WTC11 (cell line): ENCODE data around the gene MNAT1. TPM values are rescaled to one million over a fixed set of nuclear protein-coding genes. Genes with fewer than 3 reads are reported as not detected.

Experiments
- ATAC-seq: fragments of 200-7000 bp; cut with Tn5 transposase; 2 replicates; pipeline ENCODE4 v1.10.0; 2021; ENCODE audit warnings: mild to moderate bottlenecking, moderate library complexity
- CTCF ChIA-PET: fragments of 300-600 bp; sonication (Branson Sonifier 250); formaldehyde crosslinking; loops from one replicate; lab custom pipeline; 2021; ENCODE audit warnings: antibody characterized with exemption; lab: Charles Lee
- POLR2A ChIA-PET: fragments of 350-600 bp; sonication (Branson Sonifier 250); formaldehyde crosslinking; loops from one replicate; lab custom pipeline; 2021; ENCODE audit warnings: antibody characterized with exemption; lab: Charles Lee
- DNase-seq: peaks from one replicate; pipeline ENCODE4 v3.0.0; 2021; ENCODE audit warnings: low spot score
- H3K27ac Mint-ChIP-seq: 2 replicates; pipeline ENCODE4 v1.8.0; 2021; ENCODE audit warnings: mixed read lengths
- H3K27me3 Mint-ChIP-seq: 2 replicates; pipeline ENCODE4 v1.8.0; 2021; ENCODE audit warnings: low read depth, mild to moderate bottlenecking, moderate library complexity, mixed read lengths
- H3K36me3 Mint-ChIP-seq: 2 replicates; pipeline ENCODE4 v1.8.0; 2021; ENCODE audit warnings: mixed read lengths
- H3K4me1 Mint-ChIP-seq: 2 replicates; pipeline ENCODE4 v1.8.0; 2022; ENCODE audit warnings: mixed read lengths
- H3K4me3 Mint-ChIP-seq: 2 replicates; pipeline ENCODE4 v1.8.0; 2021; ENCODE audit warnings: mild to moderate bottlenecking, moderate library complexity, mixed read lengths
- H3K9me3 Mint-ChIP-seq: 2 replicates; pipeline ENCODE4 v1.8.0; 2021; ENCODE audit warnings: mixed read lengths
- ESRRA ChIP-seq: sonication (generic); formaldehyde crosslinking; IDR thresholded peaks from 2 replicates; pipeline ENCODE4 v1.8.1; 2022; ENCODE audit warnings: mild to moderate bottlenecking, missing genetic modification reagents, borderline replicate concordance
- ETV6 ChIP-seq: sonication (generic); formaldehyde crosslinking; IDR thresholded peaks from 2 replicates; pipeline ENCODE4 v1.8.1; 2022; ENCODE audit warnings: mild to moderate bottlenecking, missing genetic modification reagents
- GABPB1 ChIP-seq: sonication (generic); formaldehyde crosslinking; IDR thresholded peaks from 2 replicates; pipeline ENCODE4 v1.8.1; 2023; ENCODE audit warnings: mild to moderate bottlenecking, missing genetic modification reagents
- GTF2I ChIP-seq: fragments of 250-450 bp; sonication (Bioruptor Pico); conservative IDR thresholded peaks from 2 replicates; pipeline ENCODE4 v1.4.0; 2021; ENCODE audit warnings: mild to moderate bottlenecking
- JAZF1 ChIP-seq: fragments of 250-450 bp; sonication (Bioruptor Pico); IDR thresholded peaks from 2 replicates; pipeline ENCODE4 v1.9.0; 2021; ENCODE audit warnings: moderate library complexity, mild to moderate bottlenecking, inconsistent platforms
- JUN ChIP-seq: sonication (generic); formaldehyde crosslinking; IDR thresholded peaks from 2 replicates; pipeline ENCODE4 v1.8.0; 2023; ENCODE audit warnings: mild to moderate bottlenecking, missing genetic modification reagents
- MLX ChIP-seq: sonication (generic); formaldehyde crosslinking; IDR thresholded peaks from 2 replicates; pipeline ENCODE4 v1.8.1; 2023; ENCODE audit warnings: mild to moderate bottlenecking, missing genetic modification reagents, moderate library complexity
- PRRX2 ChIP-seq: fragments of 250-450 bp; sonication (Bioruptor Pico); IDR thresholded peaks from 2 replicates; pipeline ENCODE4 v1.8.0; 2021; ENCODE audit warnings: mild to moderate bottlenecking
- ZNF232 ChIP-seq: sonication (generic); formaldehyde crosslinking; IDR thresholded peaks from 2 replicates; pipeline ENCODE4 v1.8.0; 2022; ENCODE audit warnings: mild to moderate bottlenecking, missing genetic modification reagents
- ZNF425 ChIP-seq: fragments of 250-450 bp; sonication (Bioruptor Pico); conservative IDR thresholded peaks from 2 replicates; pipeline ENCODE4 v1.9.0; 2021; ENCODE audit warnings: mild to moderate bottlenecking
- ZNF512 ChIP-seq: sonication (generic); formaldehyde crosslinking; IDR thresholded peaks from 2 replicates; pipeline ENCODE4 v1.8.1; 2022; ENCODE audit warnings: missing genetic modification reagents, borderline replicate concordance
- total RNA-seq: library from RNA; stranded (reverse); gene quantifications from 3 replicates; pipeline ENCODE4 v1.2.3, GENCODE V29; 2021
- TF ChIP-seq, protein P1 (sequence below): fragments of 250-450 bp; sonication (Bioruptor Pico); IDR thresholded peaks from 2 replicates; pipeline ENCODE4 v1.9.0; 2021; ENCODE audit warnings: moderate library complexity, mild to moderate bottlenecking, inconsistent platforms, borderline replicate concordance
- TF ChIP-seq, protein P2 (sequence below): sonication (generic); formaldehyde crosslinking; IDR thresholded peaks from 2 replicates; pipeline ENCODE4 v1.8.1; 2022; ENCODE audit warnings: low read depth, missing genetic modification reagents, borderline replicate concordance
- TF ChIP-seq, protein P3 (sequence below): sonication (generic); formaldehyde crosslinking; IDR thresholded peaks from 2 replicates; pipeline ENCODE4 v1.8.0; 2022; ENCODE audit warnings: mild to moderate bottlenecking, missing genetic modification reagents
- TF ChIP-seq, protein P4 (sequence below): sonication (generic); formaldehyde crosslinking; IDR thresholded peaks from 2 replicates; pipeline ENCODE4 v1.8.0; 2023; ENCODE audit warnings: missing genetic modification reagents, mild to moderate bottlenecking, borderline replicate concordance
- TF ChIP-seq, protein P5 (sequence below): fragments of 250-450 bp; sonication (Bioruptor Pico); IDR thresholded peaks from 2 replicates; pipeline ENCODE4 v1.8.0; 2021; ENCODE audit warnings: mild to moderate bottlenecking

The MNAT1 gene
- total RNA-seq, 1 experiment from 2014 or later: 59.0 TPM

- TF ChIP-seq ESRRA (CRISPR knock-in tag) (no peak), ZNF232 (CRISPR knock-in tag) (no peak), ZNF425 (CRISPR knock-in tag) (no peak), ETV6 (no peak)
- TF ChIP-seq, protein P1, sequence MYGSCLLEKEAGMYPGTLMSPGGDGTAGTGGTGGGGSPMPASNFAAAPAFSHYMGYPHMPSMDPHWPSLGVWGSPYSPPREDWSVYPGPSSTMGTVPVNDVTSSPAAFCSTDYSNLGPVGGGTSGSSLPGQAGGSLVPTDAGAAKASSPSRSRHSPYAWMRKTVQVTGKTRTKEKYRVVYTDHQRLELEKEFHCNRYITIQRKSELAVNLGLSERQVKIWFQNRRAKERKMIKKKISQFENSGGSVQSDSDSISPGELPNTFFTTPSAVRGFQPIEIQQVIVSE (CRISPR knock-in tag): no peak
These were observed 236.7 kb downstream of the MNAT1 start (continued) for GRCh38 chr14:60971271-60971670.

DNA sequence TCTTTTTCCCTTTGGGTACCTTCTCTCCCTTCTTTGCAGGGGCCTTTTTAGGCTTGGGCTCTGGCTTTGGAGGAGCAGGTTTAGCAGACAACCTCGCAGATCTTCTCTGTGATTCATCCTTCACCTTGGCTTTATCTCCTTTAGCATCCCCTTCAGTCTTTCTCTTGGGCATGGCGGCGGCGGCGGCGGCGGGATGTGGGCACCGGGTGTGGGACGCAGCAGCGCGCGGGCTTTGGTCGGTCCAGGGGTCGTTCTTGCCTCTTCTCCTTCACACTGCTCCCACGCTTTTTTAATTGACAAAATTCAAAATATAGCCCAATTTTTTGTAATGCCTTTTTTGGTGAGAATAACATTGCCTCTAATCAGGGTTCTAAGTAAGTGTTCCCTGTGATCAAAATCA lies 237.7 kb downstream of the MNAT1 start:
- H3K36me3 Mint-ChIP-seq: peaks cover 20% of the 10 kb centered on the region
- no peaks in the 10 kb centered on the region for H3K27me3 Mint-ChIP-seq
- DNase-seq (no peak), ATAC-seq (no peak)
- H3K4me1 Mint-ChIP-seq: no peaks in the 10 kb centered on the region
- CTCF ChIA-PET: no interaction called here
- TF ChIP-seq, protein P2, sequence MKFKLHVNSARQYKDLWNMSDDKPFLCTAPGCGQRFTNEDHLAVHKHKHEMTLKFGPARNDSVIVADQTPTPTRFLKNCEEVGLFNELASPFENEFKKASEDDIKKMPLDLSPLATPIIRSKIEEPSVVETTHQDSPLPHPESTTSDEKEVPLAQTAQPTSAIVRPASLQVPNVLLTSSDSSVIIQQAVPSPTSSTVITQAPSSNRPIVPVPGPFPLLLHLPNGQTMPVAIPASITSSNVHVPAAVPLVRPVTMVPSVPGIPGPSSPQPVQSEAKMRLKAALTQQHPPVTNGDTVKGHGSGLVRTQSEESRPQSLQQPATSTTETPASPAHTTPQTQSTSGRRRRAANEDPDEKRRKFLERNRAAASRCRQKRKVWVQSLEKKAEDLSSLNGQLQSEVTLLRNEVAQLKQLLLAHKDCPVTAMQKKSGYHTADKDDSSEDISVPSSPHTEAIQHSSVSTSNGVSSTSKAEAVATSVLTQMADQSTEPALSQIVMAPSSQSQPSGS: no peak
- TF ChIP-seq MLX (CRISPR knock-in tag): no peak
- H3K9me3 Mint-ChIP-seq: no peaks in the 10 kb centered on the region
- no peak overlapping the region for H3K27ac Mint-ChIP-seq
- no peak overlapping the region for H3K4me3 Mint-ChIP-seq
- POLR2A ChIA-PET: no interaction called here

DNA sequence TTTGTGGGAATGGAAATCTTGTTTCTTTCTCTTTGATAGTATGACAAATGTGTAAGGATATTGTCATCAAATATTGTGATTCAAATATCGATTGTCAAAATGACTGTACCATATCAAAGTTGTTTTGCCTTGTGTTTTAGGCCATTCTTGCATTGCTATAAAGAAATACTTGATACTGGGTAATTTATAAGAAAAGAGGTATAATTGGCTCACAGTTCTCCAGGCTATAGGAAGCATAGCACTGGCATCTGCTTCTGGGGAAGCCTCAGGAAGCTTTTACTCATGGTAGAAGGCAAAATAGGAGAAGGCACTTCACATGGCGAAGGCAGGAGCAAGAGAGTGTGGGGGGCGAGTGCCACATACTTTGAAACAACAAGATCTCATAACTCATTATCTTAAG lies 238.5 kb downstream of the MNAT1 start:
- Mint-ChIP-seq H3K9me3 (no peaks in the 10 kb centered on the region), H3K4me3 (no peak overlapping the region), H3K4me1 (no peaks in the 10 kb centered on the region), H3K36me3 (peaks cover 24% of the 10 kb centered on the region), H3K27ac (no peak overlapping the region), H3K27me3 (no peaks in the 10 kb centered on the region)
- ChIA-PET CTCF (no interaction called here), POLR2A (no interaction called here)
- DNase-seq (no peak), ATAC-seq (no peak)
- TF ChIP-seq, protein P3, sequence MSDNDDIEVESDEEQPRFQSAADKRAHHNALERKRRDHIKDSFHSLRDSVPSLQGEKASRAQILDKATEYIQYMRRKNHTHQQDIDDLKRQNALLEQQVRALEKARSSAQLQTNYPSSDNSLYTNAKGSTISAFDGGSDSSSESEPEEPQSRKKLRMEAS (CRISPR knock-in tag): no peak
- TF ChIP-seq GTF2I (CRISPR knock-in tag) (no peak), PRRX2 (CRISPR knock-in tag) (no peak), JUN (CRISPR knock-in tag) (no peak), GABPB1 (CRISPR knock-in tag) (no peak), JAZF1 (CRISPR knock-in tag) (no peak), ZNF512 (no peak)
- TF ChIP-seq, protein P4, sequence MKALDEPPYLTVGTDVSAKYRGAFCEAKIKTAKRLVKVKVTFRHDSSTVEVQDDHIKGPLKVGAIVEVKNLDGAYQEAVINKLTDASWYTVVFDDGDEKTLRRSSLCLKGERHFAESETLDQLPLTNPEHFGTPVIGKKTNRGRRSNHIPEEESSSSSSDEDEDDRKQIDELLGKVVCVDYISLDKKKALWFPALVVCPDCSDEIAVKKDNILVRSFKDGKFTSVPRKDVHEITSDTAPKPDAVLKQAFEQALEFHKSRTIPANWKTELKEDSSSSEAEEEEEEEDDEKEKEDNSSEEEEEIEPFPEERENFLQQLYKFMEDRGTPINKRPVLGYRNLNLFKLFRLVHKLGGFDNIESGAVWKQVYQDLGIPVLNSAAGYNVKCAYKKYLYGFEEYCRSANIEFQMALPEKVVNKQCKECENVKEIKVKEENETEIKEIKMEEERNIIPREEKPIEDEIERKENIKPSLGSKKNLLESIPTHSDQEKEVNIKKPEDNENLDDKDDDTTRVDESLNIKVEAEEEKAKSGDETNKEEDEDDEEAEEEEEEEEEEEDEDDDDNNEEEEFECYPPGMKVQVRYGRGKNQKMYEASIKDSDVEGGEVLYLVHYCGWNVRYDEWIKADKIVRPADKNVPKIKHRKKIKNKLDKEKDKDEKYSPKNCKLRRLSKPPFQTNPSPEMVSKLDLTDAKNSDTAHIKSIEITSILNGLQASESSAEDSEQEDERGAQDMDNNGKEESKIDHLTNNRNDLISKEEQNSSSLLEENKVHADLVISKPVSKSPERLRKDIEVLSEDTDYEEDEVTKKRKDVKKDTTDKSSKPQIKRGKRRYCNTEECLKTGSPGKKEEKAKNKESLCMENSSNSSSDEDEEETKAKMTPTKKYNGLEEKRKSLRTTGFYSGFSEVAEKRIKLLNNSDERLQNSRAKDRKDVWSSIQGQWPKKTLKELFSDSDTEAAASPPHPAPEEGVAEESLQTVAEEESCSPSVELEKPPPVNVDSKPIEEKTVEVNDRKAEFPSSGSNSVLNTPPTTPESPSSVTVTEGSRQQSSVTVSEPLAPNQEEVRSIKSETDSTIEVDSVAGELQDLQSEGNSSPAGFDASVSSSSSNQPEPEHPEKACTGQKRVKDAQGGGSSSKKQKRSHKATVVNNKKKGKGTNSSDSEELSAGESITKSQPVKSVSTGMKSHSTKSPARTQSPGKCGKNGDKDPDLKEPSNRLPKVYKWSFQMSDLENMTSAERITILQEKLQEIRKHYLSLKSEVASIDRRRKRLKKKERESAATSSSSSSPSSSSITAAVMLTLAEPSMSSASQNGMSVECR: no peak
- TF ChIP-seq, protein P5, sequence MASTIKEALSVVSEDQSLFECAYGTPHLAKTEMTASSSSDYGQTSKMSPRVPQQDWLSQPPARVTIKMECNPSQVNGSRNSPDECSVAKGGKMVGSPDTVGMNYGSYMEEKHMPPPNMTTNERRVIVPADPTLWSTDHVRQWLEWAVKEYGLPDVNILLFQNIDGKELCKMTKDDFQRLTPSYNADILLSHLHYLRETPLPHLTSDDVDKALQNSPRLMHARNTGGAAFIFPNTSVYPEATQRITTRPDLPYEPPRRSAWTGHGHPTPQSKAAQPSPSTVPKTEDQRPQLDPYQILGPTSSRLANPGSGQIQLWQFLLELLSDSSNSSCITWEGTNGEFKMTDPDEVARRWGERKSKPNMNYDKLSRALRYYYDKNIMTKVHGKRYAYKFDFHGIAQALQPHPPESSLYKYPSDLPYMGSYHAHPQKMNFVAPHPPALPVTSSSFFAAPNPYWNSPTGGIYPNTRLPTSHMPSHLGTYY (CRISPR knock-in tag): no peak
